GM18498 (cell line): Measurements from ENCODE around the gene FAAP20.
"Not testable (repeated sequence)": the region's sequence is repeated elsewhere in the genome, so short reads cannot be mapped to it uniquely, and the experiment has no call there.

Source experiments
- ATAC-seq: cut with Tn5 transposase; IDR thresholded peaks from one replicate; pipeline ENCODE4 v1.9.1; 2021; ENCODE audit warnings: mild to moderate bottlenecking, moderate library complexity; ENCODE audit not compliant: unreplicated experiment

Gene FAAP20

DNA sequence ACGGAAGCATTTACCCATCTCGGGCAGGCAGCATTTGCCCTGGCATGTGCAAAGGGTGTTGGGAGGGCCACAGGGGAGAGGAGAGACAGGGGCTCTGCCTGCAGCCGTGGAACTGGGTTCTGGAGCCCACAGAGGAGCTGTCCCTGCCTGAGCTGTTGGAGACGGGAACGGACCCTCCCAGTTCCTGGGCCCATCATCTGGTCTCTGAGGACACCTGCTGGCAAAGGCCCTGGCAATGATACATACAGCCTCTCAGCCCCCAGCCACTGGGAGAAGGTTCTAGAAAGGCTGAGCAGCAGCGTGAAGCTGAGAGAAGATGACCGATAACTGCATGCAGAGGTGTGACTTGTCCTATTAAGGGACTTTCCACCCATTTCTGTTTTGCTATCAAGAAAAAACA lies 31.4 kb downstream of the FAAP20 start:
- ATAC-seq = no peak

GRCh38 chr1:2160451-2161300 lies 33.9 kb downstream of the FAAP20 start:
- ATAC-seq = no peak

- no peak for ATAC-seq
Observed at GRCh38 chr1:2159124-2159523, 35.4 kb downstream of the FAAP20 start.

DNA sequence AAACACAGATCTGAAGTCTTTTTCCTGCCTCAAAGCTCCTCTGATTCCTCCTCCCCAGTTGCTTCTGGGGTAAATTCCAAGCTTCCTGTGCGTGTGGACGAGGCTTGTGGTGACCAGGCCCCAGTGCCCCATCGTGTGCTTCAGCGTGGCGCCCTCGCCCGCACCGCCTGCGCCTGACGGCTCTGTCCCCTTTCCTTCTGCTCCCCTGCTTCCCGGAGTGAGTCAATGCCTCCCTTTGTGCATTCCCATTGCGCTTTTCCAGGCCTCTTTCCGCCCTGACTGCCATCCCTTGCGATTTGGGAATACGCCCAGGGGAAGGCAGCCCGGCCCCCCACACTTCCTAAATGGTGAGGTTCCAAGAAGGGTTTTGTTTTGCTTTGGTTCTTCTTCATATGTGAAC lies 36.3 kb downstream of the FAAP20 start:
- ATAC-seq = no peak

- ATAC-seq = no peak
Observed at GRCh38 chr1:2157856-2158255, 36.7 kb downstream of the FAAP20 start.

DNA sequence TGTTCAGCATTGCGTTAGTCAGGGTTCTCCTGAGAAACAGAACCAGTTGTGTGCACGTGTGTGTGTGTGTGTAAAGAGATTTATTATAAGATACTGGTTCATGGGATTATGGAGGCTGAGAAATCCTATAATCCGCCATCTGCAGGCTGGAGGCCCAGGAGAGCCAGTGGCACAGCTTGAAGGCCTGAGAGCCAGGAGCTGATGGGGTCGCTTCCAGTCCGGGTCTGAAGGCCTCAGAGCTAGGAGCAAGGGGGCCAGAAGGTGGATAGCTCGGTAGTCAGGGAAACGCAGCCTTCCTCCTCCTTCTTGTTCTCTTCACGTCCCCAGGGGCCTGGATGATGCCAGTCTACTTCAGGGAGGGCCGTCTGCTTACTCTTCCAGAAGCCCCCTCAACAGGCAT lies 37.7 kb downstream of the FAAP20 start:
- ATAC-seq = no peak

GRCh38 chr1:2155788-2156187 lies 38.8 kb downstream of the FAAP20 start:
- ATAC-seq = no peak

DNA sequence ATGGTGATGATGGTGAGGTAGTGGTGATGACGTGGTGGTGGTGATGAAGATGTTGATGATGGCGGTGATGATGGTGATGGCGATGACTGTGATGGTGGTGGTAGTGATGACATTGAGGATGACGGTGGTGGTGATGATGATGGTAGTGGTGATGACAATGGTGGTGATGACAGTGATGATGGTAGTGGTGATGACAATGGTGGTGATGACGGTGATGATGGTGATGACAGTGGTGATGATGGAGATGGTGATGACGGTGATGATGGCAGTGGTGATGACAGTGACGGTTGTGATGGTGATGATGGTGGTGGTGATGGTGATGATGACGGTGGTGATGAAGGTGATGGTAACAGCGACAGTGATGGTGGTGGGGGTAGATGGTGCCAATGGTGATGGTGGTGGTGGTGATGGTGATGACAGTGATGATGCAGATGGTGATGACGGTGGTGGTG lies 39.4 kb downstream of the FAAP20 start:
- no peak for ATAC-seq

DNA sequence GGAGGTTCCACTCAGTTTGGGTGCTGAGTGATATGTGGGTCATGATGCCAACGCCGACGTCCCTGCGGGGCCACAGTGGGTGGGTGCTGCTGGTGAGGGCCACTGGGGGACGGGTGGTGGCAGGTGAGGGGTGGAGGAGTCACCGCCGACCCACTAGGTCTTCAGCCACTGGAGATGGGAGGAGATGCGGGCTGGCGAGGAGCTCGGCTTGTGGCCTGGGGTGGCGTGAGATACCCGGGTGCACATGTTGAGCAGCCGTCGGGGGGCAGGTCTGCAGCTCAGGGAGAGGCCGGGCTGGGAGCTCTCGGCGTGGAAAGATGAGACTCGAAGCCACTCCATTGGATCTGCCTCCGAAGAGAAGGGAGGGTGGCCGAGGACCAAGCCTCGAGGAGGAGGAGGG lies 40.5 kb downstream of the FAAP20 start:
- ATAC-seq = no peak

- no peak for ATAC-seq
Observed at GRCh38 chr1:2152954-2153353, 41.6 kb downstream of the FAAP20 start.

DNA sequence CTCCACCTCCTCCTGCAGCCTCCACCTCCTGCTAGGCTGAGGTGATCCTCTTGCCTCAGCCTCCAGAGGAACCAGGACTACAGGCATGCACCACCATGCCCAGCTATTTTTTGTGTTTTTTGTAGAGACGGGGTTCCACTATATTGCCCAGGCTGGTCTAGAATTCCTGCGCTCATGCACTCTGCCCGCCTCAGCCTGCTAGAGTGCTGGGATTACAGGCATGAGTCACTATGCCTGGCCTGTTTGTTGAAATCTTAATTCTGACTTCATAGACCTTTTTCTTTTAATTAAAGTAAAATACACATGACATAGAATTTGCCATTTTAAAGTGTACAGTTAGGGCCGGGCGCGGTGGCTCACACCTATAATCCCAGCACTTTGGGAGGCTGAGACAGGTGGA lies 42.7 kb downstream of the FAAP20 start:
- no peak for ATAC-seq

GRCh38 chr1:2151252-2151651 lies 43.3 kb downstream of the FAAP20 start:
- ATAC-seq = no peak

GRCh38 chr1:2150801-2151200 lies 43.8 kb downstream of the FAAP20 start:
- no peak for ATAC-seq

DNA sequence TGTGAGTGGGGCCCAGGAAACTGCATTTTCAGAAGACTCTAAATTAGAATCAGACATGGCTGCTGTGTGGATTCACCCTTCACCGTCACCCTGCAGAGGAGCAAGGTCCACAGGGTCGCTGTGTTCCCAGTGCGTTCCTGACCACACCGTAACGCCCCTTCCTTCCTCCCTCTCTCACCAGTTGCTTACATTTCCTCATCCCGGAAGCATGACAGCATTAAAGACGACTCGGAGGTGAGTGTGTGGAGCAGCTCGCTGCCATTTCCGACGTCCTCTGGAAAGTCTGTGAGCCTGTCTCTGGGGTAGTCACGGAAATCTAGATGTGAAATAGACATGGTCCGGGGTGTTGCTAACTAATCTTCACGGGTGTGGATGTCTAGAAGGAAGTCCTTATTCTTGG lies 45.9 kb downstream of the FAAP20 start:
- no peak for ATAC-seq

GRCh38 chr1:2147869-2148268 lies 46.7 kb downstream of the FAAP20 start:
- ATAC-seq = not testable (repeated sequence)

DNA sequence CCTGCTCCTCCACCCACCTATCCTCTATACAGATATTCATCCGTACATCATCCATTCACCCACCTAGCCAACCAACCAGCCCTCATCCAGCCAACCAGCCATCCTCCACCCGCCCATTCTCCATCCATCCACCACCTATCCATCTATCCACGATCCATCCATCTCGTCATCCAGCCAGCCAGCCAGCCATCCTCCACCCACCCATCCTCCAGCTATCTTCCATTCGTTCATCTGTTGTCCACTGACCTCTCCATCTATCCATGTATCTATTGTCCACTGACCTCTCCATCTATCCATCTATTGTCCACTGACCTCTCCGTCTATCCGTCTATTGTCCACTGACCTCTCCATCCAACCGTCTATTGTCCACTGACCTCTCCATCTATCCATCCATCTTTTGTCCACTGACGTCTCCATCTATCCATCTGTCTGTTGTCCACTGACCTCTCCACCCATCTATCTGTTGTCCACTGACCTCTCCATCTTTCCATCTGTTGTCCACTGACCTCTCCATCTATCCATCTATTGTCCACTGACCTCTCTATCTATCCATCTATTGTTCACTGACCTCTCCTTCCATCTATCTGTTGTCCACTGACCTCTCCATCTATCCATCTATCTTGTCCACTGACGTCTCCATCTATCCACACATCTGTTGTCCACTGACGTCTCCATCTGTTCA lies 47.6 kb downstream of the FAAP20 start:
- no peak for ATAC-seq

- no peak for ATAC-seq
Observed at GRCh38 chr1:2145946-2146835, 48.4 kb downstream of the FAAP20 start.

GRCh38 chr1:2144501-2145090 lies 50.0 kb downstream of the FAAP20 start:
- ATAC-seq = no peak

DNA sequence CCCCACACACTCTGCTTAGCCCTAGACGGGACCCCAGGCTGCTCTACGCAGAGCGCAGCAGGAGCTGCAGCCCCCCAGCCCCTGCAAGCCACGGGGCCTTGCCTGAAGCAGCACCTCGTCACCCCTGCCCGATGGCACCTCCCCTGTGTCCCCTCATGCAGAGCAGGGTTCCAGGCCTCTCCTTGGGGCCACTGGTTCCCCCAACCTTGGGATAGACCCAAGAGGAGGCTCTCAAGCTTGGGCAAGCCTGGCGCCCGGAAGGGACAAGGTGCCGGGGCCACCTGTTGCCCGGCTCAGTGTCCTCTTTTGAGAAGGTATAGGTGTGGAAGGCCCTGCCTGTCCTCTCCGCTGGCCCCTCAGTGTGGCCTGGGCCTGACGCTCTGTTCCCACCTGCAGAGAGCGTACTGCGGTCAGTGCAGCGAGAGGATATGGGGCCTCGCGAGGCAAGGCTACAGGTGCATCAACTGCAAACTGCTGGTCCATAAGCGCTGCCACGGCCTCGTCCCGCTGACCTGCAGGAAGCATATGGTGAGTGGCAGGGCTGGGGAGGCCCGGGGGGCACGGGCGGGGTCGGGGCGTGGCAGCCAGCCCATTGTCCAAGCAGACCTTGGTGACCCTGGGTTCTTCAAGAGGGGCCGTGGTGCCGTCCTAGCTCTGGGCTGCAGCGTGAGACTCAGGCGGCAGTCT lies 50.6 kb downstream of the FAAP20 start:
- no peak for ATAC-seq

DNA sequence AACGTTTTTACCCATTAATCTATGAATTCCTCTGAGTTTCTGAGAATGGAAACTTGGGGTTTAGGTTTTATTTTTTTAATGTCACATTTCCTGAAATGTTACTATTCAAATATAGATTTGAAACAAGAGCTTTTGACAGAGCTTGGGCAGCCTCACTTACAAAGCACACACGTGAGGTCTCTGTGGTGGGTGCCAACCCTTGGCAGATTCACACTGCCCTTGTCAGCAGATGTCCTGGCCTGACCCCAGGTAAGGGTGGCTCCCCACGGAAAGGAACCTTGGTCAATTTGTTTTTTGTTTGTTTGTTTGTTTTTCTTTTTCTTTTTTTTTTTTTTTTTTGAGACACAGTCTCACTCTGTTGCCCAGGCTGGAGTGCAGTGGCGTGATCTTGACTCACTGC lies 53.5 kb downstream of the FAAP20 start:
- no peak for ATAC-seq
